Urothelium cell line (cell line): ENCODE data around the gene FAM3A.

Experiments
- DNase-seq: peaks from one replicate; pipeline ENCODE4 v3.0.0; 2011; ENCODE audit warnings: low spot score, mixed read lengths
- FAIRE-seq: peaks from 2 replicates; lab custom pipeline; 2011; peaks lifted over from hg19 to GRCh38; lab: Jason Lieb, UNC

Gene FAM3A

GRCh38 chrX:154464806-154465365 lies 51.1 kb downstream of the FAM3A start:
- DNase-seq (no peak), FAIRE-seq (no peak)

- DNase-seq (no peak), FAIRE-seq (no peak)
These were observed 52.3 kb downstream of the FAM3A start for GRCh38 chrX:154463611-154464220.

GRCh38 chrX:154462396-154462795 lies 53.6 kb downstream of the FAM3A start:
- FAIRE-seq (no peak), DNase-seq (no peak)

GRCh38 chrX:154460326-154460725 lies 55.7 kb downstream of the FAM3A start:
- no peak for FAIRE-seq
- no peak for DNase-seq

- FAIRE-seq, result no peak
- no peak for DNase-seq
These were observed 56.2 kb downstream of the FAM3A start for GRCh38 chrX:154459832-154460231.

GRCh38 chrX:154458954-154459778 lies 56.9 kb downstream of the FAM3A start:
- FAIRE-seq, result no peak

GRCh38 chrX:154458116-154458953 lies 57.7 kb downstream of the FAM3A start, which contains the start of gene PLXNA3:
TSS of gene PLXNA3 (plus strand) at chrX:154458281. CDS start at chrX:154460184, 1,903 bp downstream.
- FAIRE-seq (no peak), DNase-seq (peak; percentile 72)

More at GRCh38 chrX:154458954-154459778, 56.9 kb downstream of the FAM3A start:
- peak; percentile 33 for DNase-seq

GRCh38 chrX:154457491-154458115 lies 58.4 kb downstream of the FAM3A start:
- DNase-seq (peak; percentile 81), FAIRE-seq (no peak)
